Sigmoid colon (tissue), 7 donors: ENCODE data around the gene FAM136A. TPM values are rescaled to one million over a fixed set of nuclear protein-coding genes. Genes with fewer than 3 reads are reported as not detected.

ENCODE experiments used
- polyA plus RNA-seq, 3 donors: library from polyadenylated mRNA; stranded (reverse); fragments of 200-250 nt; gene quantifications; one replicate each; pipeline ENCODE4 v1.2.3, GENCODE V29; 2013
- small RNA-seq, 3 donors: library from RNA; depleted of rRNA; stranded (forward); fragments of <200 nt; gene quantifications; one replicate each; pipeline ENCODE3, GENCODE V24; 2016
- total RNA-seq, 4 donors: library from RNA; depleted of rRNA; stranded (reverse); fragments of >200 nt; gene quantifications; one replicate each; pipeline ENCODE4 v1.1.0, GENCODE V29; 2016
- donor health status: healthy with polysubstance abuse.
- donor health status: Bipolar disorder and iron deficiency.
- donor health status: healthy.

The FAM136A gene
- total and polyA plus RNA-seq, 7 donors: 20.0 to 52.7 (median 25.3) TPM

Small RNA genes within 50 kb of the gene (small RNA-seq; reads per million reads assigned to genes)
- 0 reads per million in 3 donors for gene AC016700.2
- gene MIR1285-2: 0 reads per million in 3 donors

Other genes starting within 250 kb of the FAM136A start
- gene PCBP1, start 214.6 kb downstream of the FAM136A start, total RNA-seq: 100 to 1,000 TPM; 178 to 186 (median 182) TPM
- gene PCBP1, start 214.6 kb downstream of the FAM136A start, polyA plus RNA-seq: 100 to 1,000 TPM; 269 to 311 (median 286) TPM
- gene C2orf42, start 111.0 kb downstream of the FAM136A start, total RNA-seq: 10 to 100 TPM in 3 of 4 donors, 1 to 10 TPM in 1; 8.8 to 24.3 (median 21.8) TPM
- 1 to 10 TPM; 5.1 to 8.5 (median 5.4) TPM for gene C2orf42, start 111.0 kb downstream of the FAM136A start, polyA plus RNA-seq
- gene TIA1, start 53.4 kb downstream of the FAM136A start, total RNA-seq: 100 to 1,000 TPM in 2 of 4 donors, 10 to 100 TPM in 2; 94.8 to 132 (median 105) TPM
- 10 to 100 TPM in 2 of 3 donors, 1 to 10 TPM in 1; 9.7 to 41.6 (median 12.6) TPM for gene TIA1, start 53.4 kb downstream of the FAM136A start, polyA plus RNA-seq
- 10 to 100 TPM; 46.8 to 66.2 (median 57.7) TPM for gene PCYOX1, start 43.9 kb downstream of the FAM136A start, total RNA-seq
- 10 to 100 TPM in 1 of 3 donors, 1 to 10 TPM in 2; 4.2 to 14.1 (median 5.5) TPM for gene PCYOX1, start 43.9 kb downstream of the FAM136A start, polyA plus RNA-seq
- 100 to 1,000 TPM in 2 of 4 donors, 10 to 100 TPM in 2; 80.9 to 221 (median 143) TPM for gene SNRPG, start 8.3 kb downstream of the FAM136A start, total RNA-seq
- gene SNRPG, start 8.3 kb downstream of the FAM136A start, polyA plus RNA-seq: 100 to 1,000 TPM; 188 to 219 (median 189) TPM